Panc1 (cell line): ENCODE data around the gene KEL.

Experiments
- CTCF ChIP-seq: fragments of 450-650 bp; IDR thresholded peaks from 2 replicates; pipeline ENCODE4 v1.5.1; 2017; ENCODE audit warnings: mild to moderate bottlenecking
- POLR2AphosphoS5 ChIP-seq: IDR thresholded peaks from 2 replicates; pipeline ENCODE4 v1.6.1; 2012; ENCODE audit warnings: mild to moderate bottlenecking, low read depth, low read length, moderate library complexity
- SIN3A ChIP-seq: IDR thresholded peaks from 2 replicates; pipeline ENCODE4 v1.6.1; 2012; ENCODE audit warnings: low read depth, mild to moderate bottlenecking, low read length, moderate library complexity, borderline replicate concordance; ENCODE audit not compliant: insufficient read depth
- TCF7L2 ChIP-seq: IDR thresholded peaks from 2 replicates; pipeline ENCODE4 v1.6.1; 2011; ENCODE audit warnings: mild to moderate bottlenecking, low read depth, low read length, inconsistent platforms
- TF ChIP-seq, protein P1 (sequence below), 2 experiments: IDR thresholded peaks; 2 replicates each; pipeline ENCODE4 v1.6.1; 2011 to 2012; ENCODE audit warnings: low read depth in 2 of 2, control low read depth in 1 of 2, low read length in 1 of 2, mild to moderate bottlenecking in 1 of 2, moderate library complexity in 1 of 2; ENCODE audit not compliant: insufficient read depth in 1 of 2

DNA sequence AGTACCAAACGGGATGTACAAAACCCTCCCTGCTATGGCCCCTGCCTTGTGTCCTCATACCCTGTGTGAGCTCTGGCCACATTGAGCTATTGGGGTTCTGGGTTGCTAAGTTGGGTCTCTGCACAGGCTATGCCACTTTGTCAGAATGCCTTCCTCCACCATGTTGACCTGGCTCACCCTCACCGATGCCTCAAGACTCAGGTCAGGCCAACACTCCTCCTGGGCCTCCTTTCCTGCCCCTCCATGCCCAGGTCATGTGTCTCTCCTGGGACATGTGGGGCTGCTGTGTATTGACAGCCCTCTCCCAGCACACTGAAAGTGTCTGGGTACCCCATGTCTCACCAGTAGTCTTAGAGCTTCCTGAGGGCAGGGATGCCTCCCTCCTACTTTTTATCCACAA, 43.3 kb downstream of the KEL start:
- TF ChIP-seq SIN3A (no peak), CTCF (no peak), POLR2AphosphoS5 (no peak), TCF7L2 (no peak)
- TF ChIP-seq, protein P1, sequence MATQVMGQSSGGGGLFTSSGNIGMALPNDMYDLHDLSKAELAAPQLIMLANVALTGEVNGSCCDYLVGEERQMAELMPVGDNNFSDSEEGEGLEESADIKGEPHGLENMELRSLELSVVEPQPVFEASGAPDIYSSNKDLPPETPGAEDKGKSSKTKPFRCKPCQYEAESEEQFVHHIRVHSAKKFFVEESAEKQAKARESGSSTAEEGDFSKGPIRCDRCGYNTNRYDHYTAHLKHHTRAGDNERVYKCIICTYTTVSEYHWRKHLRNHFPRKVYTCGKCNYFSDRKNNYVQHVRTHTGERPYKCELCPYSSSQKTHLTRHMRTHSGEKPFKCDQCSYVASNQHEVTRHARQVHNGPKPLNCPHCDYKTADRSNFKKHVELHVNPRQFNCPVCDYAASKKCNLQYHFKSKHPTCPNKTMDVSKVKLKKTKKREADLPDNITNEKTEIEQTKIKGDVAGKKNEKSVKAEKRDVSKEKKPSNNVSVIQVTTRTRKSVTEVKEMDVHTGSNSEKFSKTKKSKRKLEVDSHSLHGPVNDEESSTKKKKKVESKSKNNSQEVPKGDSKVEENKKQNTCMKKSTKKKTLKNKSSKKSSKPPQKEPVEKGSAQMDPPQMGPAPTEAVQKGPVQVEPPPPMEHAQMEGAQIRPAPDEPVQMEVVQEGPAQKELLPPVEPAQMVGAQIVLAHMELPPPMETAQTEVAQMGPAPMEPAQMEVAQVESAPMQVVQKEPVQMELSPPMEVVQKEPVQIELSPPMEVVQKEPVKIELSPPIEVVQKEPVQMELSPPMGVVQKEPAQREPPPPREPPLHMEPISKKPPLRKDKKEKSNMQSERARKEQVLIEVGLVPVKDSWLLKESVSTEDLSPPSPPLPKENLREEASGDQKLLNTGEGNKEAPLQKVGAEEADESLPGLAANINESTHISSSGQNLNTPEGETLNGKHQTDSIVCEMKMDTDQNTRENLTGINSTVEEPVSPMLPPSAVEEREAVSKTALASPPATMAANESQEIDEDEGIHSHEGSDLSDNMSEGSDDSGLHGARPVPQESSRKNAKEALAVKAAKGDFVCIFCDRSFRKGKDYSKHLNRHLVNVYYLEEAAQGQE (IDR thresholded peaks at IDR 0.05; ENCODE audit: insufficient read depth in 1 of 2, low read depth in 2 of 2, low read length in 1 of 2), result no peak
